K562 (cell line): ENCODE results near the gene CAPN12. TPM values are rescaled to one million over a fixed set of nuclear protein-coding genes. Genes with fewer than 3 reads are reported as not detected.

Experiments
- ATAC-seq: fragments of 200-7000 bp; cut with Tn5 transposase; 3 replicates; pipeline ENCODE4 v1.9.1; 2020; ENCODE audit warnings: moderate library complexity
- BruUV-seq: library from RNA; stranded (reverse); fragments of 400-500 nt; replicated peaks from 2 replicates; lab custom pipeline; 2021; lab: Mats Ljungman, UMichigan
- CTCF ChIA-PET: fragments of 300-600 bp; formaldehyde crosslinking; extraction: SDS; loops from one replicate; lab custom pipeline; 2021; ENCODE audit warnings: low intra/inter-chr PET ratio; lab: Yijun Ruan, JAX
- POLR2A ChIA-PET: fragments of 300-600, 350-650 bp; sonication (Branson Sonifier 250); formaldehyde crosslinking; extraction: SDS; loops from one replicate; lab custom pipeline; 2021; ENCODE audit warnings: antibody characterized with exemption, inconsistent platforms; lab: Yijun Ruan, JAX
- DNase-seq, 4 experiments: peaks; one replicate each; pipeline versions ENCODE4 v3.0.0 to v3.0.0-alpha.2; 2011 to 2018; ENCODE audit warnings: low spot score in 3 of 4, mixed read lengths in 3 of 4; ENCODE audit errors: extremely low read depth in 1 of 4
- FAIRE-seq: peaks from 2 replicates; lab custom pipeline; 2011; peaks lifted over from hg19 to GRCh38; lab: Jason Lieb, UNC
- H2AFZ ChIP-seq: 2 replicates; pipeline ENCODE4 v1.6.0; 2011; ENCODE audit warnings: low read depth, low read length, control low read depth, inconsistent platforms
- H3K27ac ChIP-seq: fragments of 200-600 bp; 3 replicates; pipeline ENCODE4 v1.8.0; 2011; ENCODE audit warnings: low read depth, mild to moderate bottlenecking, control low read depth, inconsistent platforms, low read length, moderate library complexity, mixed read lengths; ENCODE audit errors: extremely low read depth
- H3K27me3 ChIP-seq, 2 experiments: fragments of 300-600 bp in 1 of 2; 2 replicates in 1 of 2; 3 replicates in 1 of 2; pipeline versions ENCODE4 v1.6.0 to v1.8.0; 2011; ENCODE audit warnings: inconsistent platforms in 2 of 2, low read length in 2 of 2, mild to moderate bottlenecking in 1 of 2, mixed read lengths in 1 of 2, moderate library complexity in 1 of 2; ENCODE audit not compliant: control insufficient read depth in 2 of 2, insufficient read depth in 2 of 2
- H3K36me3 ChIP-seq: fragments of 300-600 bp; 3 replicates; pipeline ENCODE4 v1.8.0; 2011; ENCODE audit warnings: mild to moderate bottlenecking, low read length, inconsistent platforms; ENCODE audit not compliant: control insufficient read depth, insufficient read depth
- H3K4me1 ChIP-seq, 2 experiments: fragments of 200-600 bp in 1 of 2; replicated peaks in 1 of 2; 2 replicates in 1 of 2; 3 replicates in 1 of 2; pipeline versions ENCODE4 v1.5.1 to v1.8.0; 2011; ENCODE audit warnings: inconsistent platforms in 2 of 2, low read length in 2 of 2, mild to moderate bottlenecking in 1 of 2, mixed read lengths in 1 of 2, moderate library complexity in 1 of 2; ENCODE audit not compliant: control insufficient read depth in 2 of 2, insufficient read depth in 2 of 2
- H3K4me2 ChIP-seq: 2 replicates; pipeline ENCODE4 v1.6.1; 2011; ENCODE audit warnings: low read length, control low read depth, inconsistent platforms, mixed read lengths; ENCODE audit not compliant: insufficient read depth
- H3K4me3 ChIP-seq: fragments of 200-600 bp; sonication (generic), shearing (Covaris generic); 2 replicates; pipeline ENCODE4 v1.5.1; 2016; ENCODE audit warnings: control low read depth, inconsistent platforms
- H3K79me2 ChIP-seq: fragments of 200-600 bp; 3 replicates; pipeline ENCODE4 v1.8.0; 2011; ENCODE audit warnings: low read length, inconsistent platforms; ENCODE audit not compliant: control insufficient read depth, insufficient read depth
- H3K9ac ChIP-seq, 2 experiments: 2 replicates each; pipeline versions ENCODE4 v1.6.0 to v1.6.1; 2011; ENCODE audit warnings: low read depth in 2 of 2, low read length in 2 of 2, control low read depth in 1 of 2, inconsistent platforms in 1 of 2, mild to moderate bottlenecking in 1 of 2, mixed read lengths in 1 of 2; ENCODE audit not compliant: insufficient read depth in 1 of 2
- H3K9me1 ChIP-seq: one replicate; pipeline ENCODE4 v1.6.0; 2011; ENCODE audit warnings: inconsistent platforms, mild to moderate bottlenecking, low read length, moderate library complexity; ENCODE audit not compliant: control insufficient read depth, insufficient read depth
- H3K9me3 ChIP-seq: replicated peaks from 2 replicates; pipeline ENCODE4 v1.5.1; 2011; ENCODE audit warnings: low read depth, low read length, inconsistent platforms; ENCODE audit not compliant: control insufficient read depth, insufficient read depth
- H4K20me1 ChIP-seq: replicated peaks from 2 replicates; pipeline ENCODE4 v1.6.1; 2011; ENCODE audit warnings: low read length, inconsistent platforms, mixed read lengths; ENCODE audit not compliant: control insufficient read depth, insufficient read depth
- NFIC ChIP-seq: fragments of 450-650 bp; IDR thresholded peaks from 2 replicates; pipeline ENCODE4 v1.6.1; 2017; ENCODE audit warnings: mild to moderate bottlenecking, inconsistent platforms
- PCBP2 ChIP-seq: fragments of 200-400 bp; formaldehyde crosslinking; IDR thresholded peaks from 2 replicates; pipeline ENCODE4 v1.6.1; 2018; ENCODE audit warnings: low read length, low read depth, mild to moderate bottlenecking, moderate library complexity; ENCODE audit not compliant: poor library complexity, severe bottlenecking
- STAG1 ChIP-seq: sonication (generic); formaldehyde crosslinking; IDR thresholded peaks from 2 replicates; pipeline ENCODE4 v1.5.0; 2020; ENCODE audit warnings: missing genetic modification reagents, borderline replicate concordance
- WGBS: fragments of 100-300 bp; shearing (Covaris generic); methylation state at CpG from one replicate; pipeline ENCODE4 v1.1.6; 2016; ENCODE audit warnings: low coverage, mixed read lengths; ENCODE audit not compliant: insufficient coverage; ENCODE audit errors: missing lambda C conversion rate; 5-methylcytosine and 5-hydroxymethylcytosine counted together
- in situ Hi-C: fragments of 300-500 bp; cut with MboI; formaldehyde crosslinking; loops from 4 replicates; pipeline ENCODE4 v1.15.0; 2018; ENCODE audit warnings: inconsistent platforms, mixed read lengths
- intact Hi-C: fragments of 100-400 bp; cut with micrococcal nuclease; formaldehyde crosslinking; loops from 2 replicates; pipeline ENCODE4 v1.14.2; 2022
- polyA plus RNA-seq, 8 experiments: library from polyadenylated mRNA; depleted of rRNA in 4 of 8; stranded (reverse) in 5 of 8; unstranded in 3 of 8; fragments of >200 nt; fragmentation: Nextera tagmentation in 2 of 8; fragmentation: Illumina TruSeq in 1 of 8; extraction: Ambion mirVana in 2 of 8; extraction: Trizol in 1 of 8; gene quantifications; 2 replicates each; pipeline versions ENCODE4 v1.2.1 to v1.2.3, GENCODE V29; 2011 to 2014; ENCODE audit warnings: inconsistent platforms in 1 of 8, missing spikeins in 1 of 8
- total RNA-seq, 7 experiments: library from RNA; depleted of rRNA in 6 of 7; stranded (reverse); fragments of >200 nt in 6 of 7; fragmentation: Illumina TruSeq in 2 of 7; extraction: Trizol in 2 of 7; gene quantifications; 2 replicates each; pipeline versions ENCODE4 v1.2.1 to v1.2.3, GENCODE V29; 2011 to 2021; ENCODE audit warnings: low replicate concordance in 1 of 7

Gene CAPN12
- total and polyA plus RNA-seq, 9 of the 15 experiments (the other 6 are each of a cell fraction or from before 2014, with no cell fraction given): 0.83 to 7.0 (median 1.6) TPM

- Histone ChIP-seq H3K27me3 (no peaks in the 10 kb centered on the region), H3K9me3 (no peaks in the 10 kb centered on the region), H3K9me1 (no peaks in the 10 kb centered on the region), H3K4me1 (peaks cover 0 to 15% of the 10 kb centered on the region in 2 experiments; a peak in 1 of 5 replicates), H3K9ac (no peak overlapping the region), H4K20me1 (peaks cover 8% of the 10 kb centered on the region), H3K79me2 (no peaks in the 10 kb centered on the region), H3K4me3 (no peak overlapping the region), H3K4me2 (no peak overlapping the region), H2AFZ (no peak overlapping the region), H3K27ac (no peak overlapping the region), H3K36me3 (peaks cover 99% of the 10 kb centered on the region; the same call in 2 of the 3 replicates)
- CTCF ChIA-PET: no interaction called here
- POLR2A ChIA-PET: interaction anchor here (1.0 kb wide), 1 partner anchor 13 kb away, joined by 4 read pairs; no protein-coding TSS in a partner anchor
- FAIRE-seq (peak; percentile 19), DNase-seq (peak in 1 of 4 experiments; percentile 19), ATAC-seq (no peak)
- intact Hi-C loops: no loop called here
- no TSS peak for BruUV-seq
- in situ Hi-C loops: no loop called here
- 87% methylated on average over 10 of the region's 10 CpGs for WGBS
- TF ChIP-seq STAG1 (CRISPR knock-in tag) (0 out of 2 replicates have a peak, but pooled peaks have one; percentile 17), PCBP2 (no peak), NFIC (peak; percentile 80)
Measured at GRCh38 chr19:38707512-38708114, 36.7 kb downstream of the CAPN12 start.
